NCI-H187 (cell line): Measurements from ENCODE around the gene NFIB.

Experiments used
- DNase-seq, 2 experiments: peaks; one replicate each; lab custom pipeline; 2025; lab: John Stamatoyannopoulos, UW

Gene NFIB

GRCh38 chr9:14278291-14278721, 35.6 kb downstream of the NFIB start:
- DNase-seq, result no peak

- no peak for DNase-seq
Observed at GRCh38 chr9:14277761-14278160, 36.2 kb downstream of the NFIB start.

GRCh38 chr9:14277244-14277643, 36.7 kb downstream of the NFIB start:
- no peak for DNase-seq

- DNase-seq, result no peak
Observed at GRCh38 chr9:14275331-14275730, 38.6 kb downstream of the NFIB start.

GRCh38 chr9:14273696-14274121, 40.2 kb downstream of the NFIB start:
- DNase-seq, result no peak

- DNase-seq, result no peak
Observed at GRCh38 chr9:14272927-14273528, 40.9 kb downstream of the NFIB start.

- no peak for DNase-seq
Observed at GRCh38 chr9:14271093-14271673, 42.8 kb downstream of the NFIB start.

GRCh38 chr9:14270358-14271092, 43.4 kb downstream of the NFIB start:
- no peak for DNase-seq

- no peak for DNase-seq
Observed at GRCh38 chr9:14269916-14270315, 44.0 kb downstream of the NFIB start.

GRCh38 chr9:14263707-14264483, 50.0 kb downstream of the NFIB start:
- no peak for DNase-seq

GRCh38 chr9:14262827-14263226, 51.1 kb downstream of the NFIB start:
- no peak for DNase-seq

GRCh38 chr9:14261616-14262015, 52.3 kb downstream of the NFIB start:
- DNase-seq, result no peak

- no peak for DNase-seq
Observed at GRCh38 chr9:14260101-14260500, 53.8 kb downstream of the NFIB start.

GRCh38 chr9:14258660-14259239, 55.2 kb downstream of the NFIB start:
- no peak for DNase-seq

- DNase-seq, result no peak
Observed at GRCh38 chr9:14258156-14258555, 55.8 kb downstream of the NFIB start.

- no peak for DNase-seq
Observed at GRCh38 chr9:14256588-14256987, 57.4 kb downstream of the NFIB start.

GRCh38 chr9:14251154-14252071, 62.5 kb downstream of the NFIB start:
- no peak for DNase-seq

- no peak for DNase-seq
Observed at GRCh38 chr9:14250794-14251153, 63.2 kb downstream of the NFIB start.

GRCh38 chr9:14249527-14249926, 64.4 kb downstream of the NFIB start:
- no peak for DNase-seq

- no peak for DNase-seq
Observed at GRCh38 chr9:14248149-14248548, 65.8 kb downstream of the NFIB start.

GRCh38 chr9:14247577-14247976, 66.4 kb downstream of the NFIB start:
- no peak for DNase-seq
